ENCODE measurements around the gene ASCL4.
A peak's percentile ranks its signal among the peaks of the same experiment; 100 is the strongest.
"Not testable (repeated sequence)": the region's sequence is repeated elsewhere in the genome, so short reads cannot be mapped to it uniquely, and the experiment has no call there.

ASCL4 gene, protein sequence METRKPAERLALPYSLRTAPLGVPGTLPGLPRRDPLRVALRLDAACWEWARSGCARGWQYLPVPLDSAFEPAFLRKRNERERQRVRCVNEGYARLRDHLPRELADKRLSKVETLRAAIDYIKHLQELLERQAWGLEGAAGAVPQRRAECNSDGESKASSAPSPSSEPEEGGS

DNA sequence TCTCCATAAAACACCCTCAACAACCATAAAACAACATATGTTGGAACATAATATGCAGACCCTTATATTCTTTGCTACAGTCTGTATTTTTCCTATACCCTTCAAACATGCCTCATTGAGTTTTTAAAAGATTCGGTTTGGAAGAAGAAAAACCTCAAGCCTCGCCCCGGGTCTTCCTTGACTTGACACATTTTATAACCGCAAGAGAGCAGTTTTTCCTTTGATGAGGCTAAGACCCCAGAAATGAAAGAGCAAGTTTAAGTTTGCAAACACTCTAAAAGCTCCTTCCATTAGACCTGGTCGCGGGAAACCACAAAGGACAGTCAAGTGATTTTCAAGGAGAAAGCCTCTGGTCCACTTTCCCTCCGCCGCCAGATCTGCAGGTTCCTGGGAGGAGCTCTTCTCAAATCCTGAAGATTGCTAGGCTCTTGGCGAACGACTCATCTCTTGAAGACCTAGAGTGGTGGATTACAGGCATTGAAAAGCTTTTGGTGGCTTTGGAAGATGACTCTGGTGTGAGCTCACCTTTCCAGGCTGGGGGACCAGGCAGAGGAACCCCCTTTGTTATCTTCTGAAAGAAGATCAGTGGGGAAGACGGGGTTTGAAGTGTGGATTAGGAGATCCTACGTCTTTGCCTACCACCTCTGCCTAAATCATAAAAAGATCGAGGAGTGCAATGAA lies at the start of gene ASCL4:
Gene ASCL4 (plus strand): TSS at position 356 of the 681 bp plus-strand sequence. CDS start 515 bp downstream, outside the sequence.
- peak; percentile 74 for DNase-seq

DNA sequence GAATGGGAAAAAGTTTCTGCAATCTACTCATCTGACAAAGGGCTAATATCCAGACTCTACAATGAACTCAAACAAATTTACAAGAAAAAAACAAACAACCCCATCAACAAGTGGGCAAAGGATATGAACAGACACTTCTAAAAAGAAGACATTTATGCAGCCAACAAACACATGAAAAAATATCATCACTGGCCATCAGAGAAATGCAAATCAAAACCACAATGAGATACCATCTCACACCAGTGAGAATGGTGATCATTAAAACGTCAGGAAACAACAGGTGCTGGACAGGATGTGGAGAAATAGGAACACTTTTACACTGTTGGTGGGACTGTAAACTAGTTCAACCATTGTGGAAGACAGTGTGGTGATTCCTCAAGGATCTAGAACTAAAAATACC lies 47.2 kb upstream of the ASCL4 start:
- not testable (repeated sequence) for DNase-seq

- not testable (repeated sequence) for DNase-seq
Observed at GRCh38 chr12:107727742-107728141, 46.8 kb upstream of the ASCL4 start.

DNA sequence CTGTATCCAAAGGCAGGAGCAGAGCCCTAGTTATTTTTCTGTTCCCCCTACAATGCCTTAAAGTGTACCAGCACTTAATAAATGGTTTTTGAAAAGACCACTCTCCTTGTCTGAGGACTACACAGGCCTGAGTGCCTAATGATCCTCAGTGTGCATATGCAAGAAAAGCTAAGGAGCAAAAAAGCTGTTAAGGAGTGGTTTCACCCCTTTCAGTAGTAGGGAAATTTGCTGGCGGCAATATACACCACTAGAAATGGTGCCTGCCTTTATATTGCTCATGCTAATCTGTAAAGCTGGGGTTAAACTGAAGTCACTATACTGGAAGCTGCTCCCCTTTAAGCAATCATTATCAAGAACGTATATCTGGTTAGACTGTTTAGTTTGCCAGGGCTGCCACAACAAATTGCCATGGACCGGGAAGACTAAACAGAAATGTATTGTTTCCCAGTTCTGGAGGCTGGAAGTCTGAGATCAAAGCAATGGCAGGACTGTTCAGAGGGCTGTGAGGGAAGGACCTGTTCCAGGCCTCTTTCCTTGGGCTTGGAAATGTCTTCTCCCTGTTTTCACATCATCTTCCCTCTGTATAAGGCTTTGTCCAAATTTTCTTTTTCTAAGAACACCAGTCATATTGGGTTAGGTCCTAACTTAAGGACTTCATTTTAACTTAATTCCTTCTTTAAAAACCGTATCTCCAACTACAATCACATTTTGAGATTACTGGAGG lies 43.7 kb upstream of the ASCL4 start:
- DNase-seq = no peak

GRCh38 chr12:107731366-107731765 lies 43.1 kb upstream of the ASCL4 start:
- no peak for DNase-seq

- no peak for DNase-seq
Observed at GRCh38 chr12:107732365-107732764, 42.1 kb upstream of the ASCL4 start.

DNA sequence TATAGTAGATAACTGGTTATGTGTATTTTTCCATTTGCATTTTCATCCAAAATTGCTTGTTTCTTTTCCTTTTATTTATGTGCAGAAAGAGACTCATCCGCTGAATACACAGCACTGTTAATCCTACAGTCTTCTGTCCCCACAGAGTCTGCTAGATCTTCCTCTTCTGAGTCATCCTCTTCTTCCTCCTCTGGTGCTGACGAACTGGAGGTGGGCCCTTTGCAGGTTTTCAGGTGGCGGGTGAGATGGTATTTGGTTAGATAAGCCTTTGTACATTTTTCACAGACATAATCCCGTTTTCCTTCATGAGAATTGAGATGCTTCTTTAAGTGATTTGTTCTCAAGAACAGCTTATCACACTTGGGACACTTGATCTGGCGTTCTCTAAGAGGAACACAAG lies 40.4 kb upstream of the ASCL4 start:
- DNase-seq = no peak

- no peak for DNase-seq
Observed at GRCh38 chr12:107735763-107736162, 38.7 kb upstream of the ASCL4 start.

- DNase-seq = peak; percentile 13
Observed at GRCh38 chr12:107736914-107737313, 37.6 kb upstream of the ASCL4 start.

GRCh38 chr12:107748472-107748871 lies 26.0 kb upstream of the ASCL4 start:
- DNase-seq = no peak

- DNase-seq = no peak
Observed at GRCh38 chr12:107749083-107749482, 25.4 kb upstream of the ASCL4 start.

GRCh38 chr12:107759410-107759809 lies 15.1 kb upstream of the ASCL4 start:
- peak; percentile 81 for DNase-seq

DNA sequence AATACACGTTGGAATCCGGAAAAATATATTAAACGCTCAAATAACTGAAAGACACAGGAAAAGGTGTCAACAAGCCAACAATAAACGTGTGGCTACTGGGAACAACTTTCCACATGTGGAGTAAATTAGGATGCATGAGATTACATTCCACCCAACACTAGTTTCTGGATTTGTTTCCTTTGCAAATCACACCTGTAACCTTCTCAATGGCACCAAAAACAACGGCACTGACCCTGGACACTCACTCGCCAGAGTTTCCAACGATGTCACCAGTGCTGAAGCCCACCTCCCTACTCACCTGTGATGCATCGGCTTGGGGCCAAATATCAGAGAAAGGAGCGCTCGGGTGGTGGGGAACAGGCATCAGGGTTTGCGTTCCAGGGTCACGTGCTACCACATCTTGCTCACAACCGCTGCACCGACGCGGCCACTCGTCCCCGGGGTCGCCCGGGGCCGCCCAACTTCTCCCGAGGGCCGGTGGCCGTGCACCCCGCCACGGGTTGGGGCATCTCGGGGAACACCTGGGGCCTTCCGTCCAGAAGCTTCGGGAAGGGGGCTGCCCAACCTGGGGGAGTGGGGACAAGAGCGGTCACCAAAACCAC lies 14.2 kb upstream of the ASCL4 start:
- peak; percentile 79 for DNase-seq

GRCh38 chr12:107760809-107761501 lies 13.5 kb upstream of the ASCL4 start, which contains the start of gene PRDM4:
Gene PRDM4, minus strand, starts transcription at chr12:107761137. Its CDS starts 622 bp downstream, at chr12:107760515.
- DNase-seq = peak; percentile 99

DNA sequence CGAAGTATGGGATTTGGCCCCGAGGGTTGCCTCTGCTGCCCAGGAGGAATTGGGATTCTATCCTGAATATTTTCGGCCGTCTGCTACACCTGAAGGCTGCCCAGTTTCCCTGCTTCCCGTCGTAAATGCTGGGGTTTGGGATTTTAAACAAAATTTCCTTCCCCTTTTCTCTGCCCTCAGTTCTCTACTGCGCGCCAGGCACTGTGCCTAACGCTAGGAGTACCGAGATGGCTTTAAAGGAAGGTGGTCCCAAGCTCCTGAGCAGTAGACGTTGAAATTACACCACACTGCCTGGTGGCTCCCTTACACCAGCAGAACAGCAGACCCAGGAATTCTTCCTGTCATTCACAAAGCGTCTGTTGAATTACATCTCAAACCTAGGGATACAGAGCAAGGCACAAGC lies 13.0 kb upstream of the ASCL4 start:
- peak; percentile 63 for DNase-seq

- no peak for DNase-seq
Observed at GRCh38 chr12:107762874-107763273, 11.6 kb upstream of the ASCL4 start.

GRCh38 chr12:107764626-107765025 lies 9.9 kb upstream of the ASCL4 start:
- DNase-seq = no peak

DNA sequence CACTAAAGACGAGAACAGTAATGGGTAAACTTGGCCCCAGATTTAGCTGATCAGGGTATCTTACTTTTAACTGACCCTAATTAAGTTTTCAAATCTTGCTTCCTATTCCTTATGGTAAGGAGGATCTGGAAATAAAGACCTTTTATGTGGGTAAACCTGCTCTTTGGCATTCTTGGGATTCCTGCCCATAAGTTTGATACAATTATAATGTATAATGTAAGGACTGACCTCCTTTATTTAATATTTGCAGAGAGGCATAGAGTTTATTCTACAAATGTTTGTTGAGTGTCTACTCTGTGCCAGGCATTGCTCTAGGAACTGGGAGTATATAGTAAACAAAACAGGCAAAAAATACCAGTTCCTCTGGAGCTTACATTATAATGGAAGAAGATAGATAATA lies 9.2 kb upstream of the ASCL4 start:
- DNase-seq = no peak

DNA sequence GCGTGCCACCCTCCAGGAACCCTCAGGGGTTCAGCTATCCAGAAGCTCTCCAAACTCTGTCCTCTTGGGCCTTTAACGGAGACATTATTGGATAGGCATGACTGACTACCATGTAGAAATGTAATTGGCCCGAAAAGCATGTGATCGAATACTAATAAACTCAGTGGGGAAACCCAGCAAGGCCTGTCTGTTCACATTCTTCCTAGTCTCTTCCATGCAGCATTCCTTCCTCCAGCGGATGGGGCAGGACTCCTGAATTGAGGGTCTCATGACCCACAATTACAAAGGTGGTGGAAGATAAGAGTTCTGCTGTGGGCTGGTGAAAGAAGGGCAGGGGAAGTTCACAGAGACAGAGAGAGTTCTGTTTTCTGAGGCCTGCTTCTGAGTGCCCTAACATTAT lies 7.0 kb upstream of the ASCL4 start:
- DNase-seq = peak; percentile 83

- DNase-seq = peak; percentile 88
Observed at GRCh38 chr12:107775093-107775721, 703 bp downstream of the ASCL4 start.

- no peak for DNase-seq
Observed at GRCh38 chr12:107776171-107776570, 1.7 kb downstream of the ASCL4 start.

DNA sequence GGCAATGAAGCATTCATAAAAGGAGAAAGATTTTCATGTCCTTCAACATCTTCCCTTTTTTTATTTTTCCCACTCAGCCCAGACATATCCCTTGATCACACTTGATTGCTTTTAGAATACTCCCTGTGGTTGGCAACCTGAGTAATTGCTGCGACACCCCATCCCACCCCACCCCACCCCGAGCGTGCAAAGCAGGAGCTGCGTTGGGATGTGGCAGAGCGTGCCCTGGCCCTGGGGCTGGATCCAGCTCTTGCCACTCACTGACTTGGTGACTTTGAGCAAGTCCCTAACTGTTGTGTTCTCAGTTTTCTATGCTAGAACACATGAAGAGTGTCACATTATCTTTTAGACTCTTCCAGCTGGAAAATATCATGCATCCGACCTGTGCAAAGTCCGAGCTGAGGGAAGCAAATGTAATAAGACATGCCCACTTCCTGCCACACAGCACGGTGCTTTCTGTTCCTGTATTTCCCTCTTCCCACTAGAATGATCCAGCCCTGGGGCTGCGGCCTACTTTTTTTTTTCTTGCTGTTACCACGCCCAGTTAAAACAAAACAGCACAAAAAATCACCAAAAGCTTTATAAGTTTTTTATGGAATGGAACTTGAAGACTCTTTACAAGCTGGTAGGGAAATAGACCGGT lies 4.0 kb downstream of the ASCL4 start:
- no peak for DNase-seq
